Endothelial cell of umbilical vein (primary cell): ENCODE data around the gene LRRC17. TPM values are rescaled to one million over a fixed set of nuclear protein-coding genes. Genes with fewer than 3 reads are reported as not detected.

Experiments used
- BruUV-seq: library from RNA; stranded (reverse); fragments of 400-500 nt; replicated peaks from 2 replicates; lab custom pipeline; 2021; lab: Mats Ljungman, UMichigan
- CTCF ChIA-PET: fragments of 300-600, 350-600 bp; sonication (Branson Sonifier 250); formaldehyde crosslinking; loops from one replicate; lab custom pipeline; 2021; ENCODE audit warnings: antibody characterized with exemption, inconsistent platforms; lab: Charles Lee
- POLR2A ChIA-PET: fragments of 300-600, 350-600 bp; sonication (Branson Sonifier 250); formaldehyde crosslinking; loops from one replicate; lab custom pipeline; 2021; ENCODE audit warnings: antibody characterized with exemption, inconsistent platforms; lab: Charles Lee
- DNase-seq: peaks from one replicate; pipeline ENCODE4 v3.0.0-alpha.2; 2011; ENCODE audit warnings: low read depth, low spot score
- FAIRE-seq: peaks from 2 replicates; lab custom pipeline; 2011; peaks lifted over from hg19 to GRCh38; lab: Jason Lieb, UNC
- H2AFZ ChIP-seq: 2 replicates; pipeline ENCODE4 v1.6.0; 2012; ENCODE audit warnings: low read depth, low read length, control low read depth, inconsistent platforms
- H3K27ac ChIP-seq: 2 replicates; pipeline ENCODE4 v1.5.1; 2011; ENCODE audit warnings: low read depth, mild to moderate bottlenecking, control low read depth, low read length, moderate library complexity; ENCODE audit not compliant: insufficient read depth
- H3K27me3 ChIP-seq, 2 experiments: 2 replicates each; pipeline versions ENCODE4 v1.6.0 to v1.6.1; 2011; ENCODE audit warnings: low read length in 2 of 2, mixed read lengths in 1 of 2; ENCODE audit not compliant: control insufficient read depth in 2 of 2, insufficient read depth in 2 of 2
- H3K36me3 ChIP-seq, 2 experiments: 2 replicates in 1 of 2; 3 replicates in 1 of 2; pipeline ENCODE4 v1.5.1; 2011; ENCODE audit warnings: low read length in 2 of 2, mild to moderate bottlenecking in 1 of 2, moderate library complexity in 1 of 2; ENCODE audit not compliant: control insufficient read depth in 2 of 2, insufficient read depth in 2 of 2; ENCODE audit errors: extremely low read depth in 1 of 2
- H3K4me1 ChIP-seq: 3 replicates; pipeline ENCODE4 v1.5.1; 2011; ENCODE audit warnings: mild to moderate bottlenecking, low read length; ENCODE audit not compliant: control insufficient read depth, insufficient read depth; ENCODE audit errors: extremely low read depth
- H3K4me2 ChIP-seq: 2 replicates; pipeline ENCODE4 v1.6.1; 2011; ENCODE audit warnings: low read length, control low read depth, mixed read lengths; ENCODE audit not compliant: insufficient read depth
- H3K4me3 ChIP-seq, 3 experiments: fragments of 200-600 bp in 1 of 3; sonication (generic), shearing (Covaris generic) in 1 of 3; replicated peaks in 1 of 3; 2 replicates each; pipeline ENCODE4 v1.5.1; 2011 to 2016; ENCODE audit warnings: control low read depth in 3 of 3, low read length in 3 of 3, mild to moderate bottlenecking in 2 of 3, inconsistent platforms in 1 of 3, low read depth in 1 of 3, moderate library complexity in 1 of 3; ENCODE audit not compliant: insufficient read depth in 1 of 3
- H3K79me2 ChIP-seq: 2 replicates; pipeline ENCODE4 v1.6.0; 2012; ENCODE audit warnings: low read length, inconsistent platforms; ENCODE audit not compliant: control insufficient read depth, insufficient read depth
- H3K9ac ChIP-seq: replicated peaks from 2 replicates; pipeline ENCODE3; 2011; ENCODE audit warnings: low read length, control low read depth; ENCODE audit not compliant: insufficient read depth; ENCODE audit errors: extremely low read depth
- H3K9me1 ChIP-seq: replicated peaks from 3 replicates; pipeline ENCODE4 v1.6.0; 2011; ENCODE audit warnings: mild to moderate bottlenecking, low read length; ENCODE audit not compliant: control insufficient read depth, insufficient read depth; ENCODE audit errors: extremely low read depth
- H3K9me3 ChIP-seq: replicated peaks from 2 replicates; pipeline ENCODE4 v1.5.1; 2012; ENCODE audit warnings: low read length, inconsistent platforms; ENCODE audit not compliant: control insufficient read depth, insufficient read depth
- H4K20me1 ChIP-seq: replicated peaks from 2 replicates; pipeline ENCODE3; 2011; ENCODE audit warnings: mild to moderate bottlenecking, low read length; ENCODE audit not compliant: control insufficient read depth, insufficient read depth; ENCODE audit errors: extremely low read depth
- CTCF ChIP-seq, 2 donors: IDR thresholded peaks; 1 replicate in 1 of 2; 2 replicates in 1 of 2; pipeline ENCODE4 v1.5.1; 2011; ENCODE audit warnings: low read length in 2 of 2, mild to moderate bottlenecking in 2 of 2, moderate library complexity in 2 of 2, control low read depth in 1 of 2, inconsistent platforms in 1 of 2, low read depth in 1 of 2; ENCODE audit not compliant: insufficient read depth in 1 of 2; ENCODE audit errors: extremely low read depth in 1 of 2
- EZH2 ChIP-seq: IDR thresholded peaks from 2 replicates; pipeline ENCODE4 v1.6.1; 2012; ENCODE audit warnings: borderline replicate concordance, low read depth, mild to moderate bottlenecking, moderate library complexity, low read length, inconsistent platforms; ENCODE audit not compliant: severe bottlenecking
- FOS ChIP-seq: IDR thresholded peaks from 2 replicates; pipeline ENCODE4 v1.6.1; 2011; ENCODE audit warnings: mild to moderate bottlenecking, low read length, moderate library complexity, borderline replicate concordance; ENCODE audit not compliant: insufficient read depth
- GATA2 ChIP-seq: IDR thresholded peaks from 2 replicates; pipeline ENCODE4 v1.7.0; 2011; ENCODE audit warnings: low read depth, mild to moderate bottlenecking, moderate library complexity, mixed read lengths, low read length; ENCODE audit not compliant: insufficient read length, insufficient read depth
- MAX ChIP-seq: IDR thresholded peaks from 2 replicates; pipeline ENCODE4 v1.6.1; 2011; ENCODE audit not compliant: insufficient read depth, insufficient read length
- POLR2A ChIP-seq: IDR thresholded peaks from 2 replicates; pipeline ENCODE4 v1.6.1; 2012; ENCODE audit warnings: low read depth, mild to moderate bottlenecking, control low read depth, low read length
- POLR2AphosphoS5 ChIP-seq: IDR thresholded peaks from 2 replicates; pipeline ENCODE4 v1.6.1; 2012; ENCODE audit warnings: low read depth, mild to moderate bottlenecking, control low read depth, low read length, moderate library complexity; ENCODE audit not compliant: insufficient read depth
- dilution Hi-C: fragments of 300-500 bp; cut with MboI; formaldehyde crosslinking; loops from one replicate; pipeline ENCODE4 v1.15.0; 2019; ENCODE audit warnings: low sequenced_read_pairs; ENCODE audit not compliant: extremely low pct_ligation_motif_present
- intact Hi-C: fragments of 100-400 bp; cut with micrococcal nuclease; formaldehyde crosslinking; loops from one replicate; pipeline ENCODE4 v1.10.0; 2022
- polyA plus RNA-seq, 4 experiments: library from polyadenylated mRNA; depleted of rRNA in 3 of 4; stranded (reverse) in 3 of 4; unstranded in 1 of 4; fragments of >200 nt; gene quantifications; 2 replicates each; pipeline versions ENCODE4 v1.2.1 to v1.2.3, GENCODE V29; 2011 to 2012; ENCODE audit warnings: missing spikeins in 1 of 4
- total RNA-seq: library from RNA; stranded (reverse); gene quantifications from 2 replicates; pipeline ENCODE4 v1.2.3, GENCODE V29; 2021

Gene LRRC17
- total and polyA plus RNA-seq, 2 donors (not counting 3 experiments of a cell fraction or from before 2014, with no cell fraction given) = 22.7 to 33.7 TPM

- Histone ChIP-seq H3K9ac (no peak overlapping the region), H3K9me3 (no peaks in the 10 kb centered on the region), H3K4me2 (no peak overlapping the region), H3K36me3 (no peaks in the 10 kb centered on the region), H3K4me1 (peaks cover 14% of the 10 kb centered on the region), H4K20me1 (no peaks in the 10 kb centered on the region), H3K9me1 (no peaks in the 10 kb centered on the region), H3K27ac (no peak overlapping the region), H2AFZ (no peak overlapping the region), H3K79me2 (no peaks in the 10 kb centered on the region), H3K4me3 (no peak overlapping the region), H3K27me3 (no peaks in the 10 kb centered on the region)
- DNase-seq (no peak), FAIRE-seq (no peak)
- TF ChIP-seq POLR2A = no peak
- TF ChIP-seq EZH2 = no peak
- TF ChIP-seq POLR2AphosphoS5 = no peak
- no peak for TF ChIP-seq MAX
- no peak for TF ChIP-seq CTCF (IDR thresholded peaks at IDR 0.05; ENCODE audit: extremely low read depth in 1 of 2, insufficient read depth in 1 of 2, low read depth in 1 of 2, low read length in 2 of 2)
- TF ChIP-seq FOS = no peak
- TF ChIP-seq GATA2 = no peak
- dilution Hi-C loops (no loop called here), intact Hi-C loops (no loop called here)
- ChIA-PET POLR2A (no interaction called here), CTCF (no interaction called here)
- BruUV-seq = TSS peak; percentile 33
Measured at GRCh38 chr7:102934239-102934638, 21.4 kb downstream of the LRRC17 start.
